DMS114 treated with DMSO at 0.1 percent for 48 hours (cell line): ENCODE results near the gene OSBP2.

ENCODE experiments used
- DNase-seq: peaks from one replicate; lab custom pipeline; 2025; ENCODE audit not compliant: unreplicated experiment; lab: John Stamatoyannopoulos, UW

OSBP2 gene

GRCh38 chr22:30802202-30803166 is 107.8 kb downstream of the OSBP2 start:
- peak; percentile 57 for DNase-seq

- DNase-seq = no peak
These were observed 109.0 kb downstream of the OSBP2 start for GRCh38 chr22:30803679-30804078.

DNA sequence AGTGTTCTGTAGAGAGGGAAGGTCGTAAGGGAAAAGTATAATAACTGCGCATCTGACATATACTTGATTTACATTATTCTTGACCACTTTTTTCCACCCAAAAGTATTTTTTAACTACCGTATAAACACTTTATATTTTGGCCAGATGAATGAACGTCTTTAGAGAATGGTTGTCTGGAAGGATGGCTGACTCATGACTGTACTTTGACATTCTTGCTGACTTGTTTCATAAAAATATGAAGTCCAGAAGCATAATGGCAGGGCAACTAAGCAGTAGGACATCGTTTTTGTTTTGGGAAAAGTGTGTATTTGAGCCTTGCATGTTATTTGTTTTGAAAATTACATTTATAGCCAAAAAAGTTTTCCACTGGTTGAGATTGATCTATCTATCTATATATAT is 110.0 kb downstream of the OSBP2 start:
- no peak for DNase-seq

- DNase-seq = no peak
These were observed 111.8 kb downstream of the OSBP2 start for GRCh38 chr22:30806391-30806861.

GRCh38 chr22:30809086-30809485 is 114.4 kb downstream of the OSBP2 start:
- no peak for DNase-seq

DNA sequence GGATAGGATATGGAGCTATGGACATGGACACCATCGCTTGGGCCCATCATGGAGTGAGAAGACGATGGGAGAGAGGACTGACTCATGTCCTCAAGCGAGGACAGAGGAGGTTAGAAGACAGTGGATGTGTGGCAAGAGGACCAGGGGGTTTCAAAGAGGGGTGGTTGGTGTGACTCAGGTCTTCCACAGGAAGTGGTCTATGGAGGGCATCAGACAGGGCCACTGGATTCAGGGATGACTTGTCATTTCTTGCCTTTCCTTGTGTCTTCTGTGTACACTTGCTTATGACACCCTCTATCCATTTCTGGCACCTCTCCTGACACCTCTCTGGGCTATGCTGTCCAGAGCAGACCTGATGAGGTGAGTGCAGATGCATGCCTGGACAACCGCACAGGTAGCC is 115.4 kb downstream of the OSBP2 start:
- no peak for DNase-seq

DNA sequence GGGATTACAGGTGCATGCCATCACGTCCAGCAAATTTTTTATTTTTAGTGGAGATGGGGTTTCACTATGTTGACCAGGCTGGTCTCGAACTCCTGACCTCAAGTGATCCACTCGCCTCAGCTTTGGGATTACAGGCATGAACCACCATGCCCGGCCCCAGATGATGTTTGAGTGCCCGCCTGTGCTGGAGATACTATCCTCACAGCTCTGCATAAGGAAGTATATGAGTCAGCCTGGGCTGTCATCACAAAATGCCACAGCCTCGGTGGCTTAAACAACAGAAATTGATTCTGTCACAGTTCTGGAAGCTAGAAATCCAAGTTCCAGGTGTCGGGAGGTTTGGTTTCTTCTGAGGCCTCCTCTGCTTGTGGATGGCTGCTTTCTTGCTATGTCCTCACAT is 119.3 kb downstream of the OSBP2 start:
- no peak for DNase-seq

DNA sequence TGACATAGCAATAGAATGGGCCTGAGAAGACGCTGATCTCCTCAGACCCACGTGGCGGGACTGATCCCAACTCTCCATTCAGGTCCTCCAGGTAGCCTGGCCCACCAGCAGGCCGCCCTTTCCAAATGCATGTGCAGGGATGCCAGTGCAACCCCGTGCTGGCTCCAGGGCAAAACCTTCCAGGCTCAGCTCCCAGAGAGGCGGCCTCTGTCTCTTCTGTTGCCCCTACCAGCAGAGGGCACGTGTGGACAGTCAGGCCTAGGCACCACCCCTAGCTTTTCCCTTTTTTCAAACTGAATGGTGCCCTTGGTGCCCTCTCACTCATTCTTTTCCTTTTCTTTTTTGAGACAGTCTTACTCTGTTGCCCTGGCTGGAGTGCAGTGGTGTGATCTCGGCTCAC is 121.7 kb downstream of the OSBP2 start:
- DNase-seq = no peak

- no peak for DNase-seq
These were observed 126.7 kb downstream of the OSBP2 start for GRCh38 chr22:30821381-30821780.

GRCh38 chr22:30821863-30822215 is 127.2 kb downstream of the OSBP2 start:
- no peak for DNase-seq

GRCh38 chr22:30822216-30823014 is 127.7 kb downstream of the OSBP2 start:
- no peak for DNase-seq

DNA sequence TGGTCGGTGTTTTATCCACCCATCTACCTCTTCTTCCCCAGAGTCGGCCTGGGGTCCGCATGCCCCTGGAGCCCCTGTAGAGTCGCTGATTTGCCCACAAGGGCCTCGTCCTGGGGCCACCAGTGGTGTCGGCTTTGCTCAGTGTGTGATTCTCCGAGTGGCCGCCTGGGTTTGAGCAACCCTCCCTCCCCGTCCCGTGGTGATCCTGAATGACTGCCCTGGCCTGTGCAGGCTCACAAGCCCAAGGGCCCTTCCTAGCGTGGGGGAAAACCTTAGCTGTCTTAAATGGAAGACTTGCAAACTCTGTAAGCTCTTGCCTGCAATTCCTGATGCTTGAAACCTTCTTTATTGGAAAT is 128.3 kb downstream of the OSBP2 start:
- no peak for DNase-seq

- DNase-seq = no peak
These were observed 129.4 kb downstream of the OSBP2 start for GRCh38 chr22:30824096-30824495.

GRCh38 chr22:30824711-30825110 is 130.0 kb downstream of the OSBP2 start:
- DNase-seq = no peak

- no peak for DNase-seq
These were observed 131.2 kb downstream of the OSBP2 start for GRCh38 chr22:30825711-30826505.

GRCh38 chr22:30826670-30827355 is 132.1 kb downstream of the OSBP2 start:
- no peak for DNase-seq

GRCh38 chr22:30827646-30828045 is 133.0 kb downstream of the OSBP2 start:
- no peak for DNase-seq

DNA sequence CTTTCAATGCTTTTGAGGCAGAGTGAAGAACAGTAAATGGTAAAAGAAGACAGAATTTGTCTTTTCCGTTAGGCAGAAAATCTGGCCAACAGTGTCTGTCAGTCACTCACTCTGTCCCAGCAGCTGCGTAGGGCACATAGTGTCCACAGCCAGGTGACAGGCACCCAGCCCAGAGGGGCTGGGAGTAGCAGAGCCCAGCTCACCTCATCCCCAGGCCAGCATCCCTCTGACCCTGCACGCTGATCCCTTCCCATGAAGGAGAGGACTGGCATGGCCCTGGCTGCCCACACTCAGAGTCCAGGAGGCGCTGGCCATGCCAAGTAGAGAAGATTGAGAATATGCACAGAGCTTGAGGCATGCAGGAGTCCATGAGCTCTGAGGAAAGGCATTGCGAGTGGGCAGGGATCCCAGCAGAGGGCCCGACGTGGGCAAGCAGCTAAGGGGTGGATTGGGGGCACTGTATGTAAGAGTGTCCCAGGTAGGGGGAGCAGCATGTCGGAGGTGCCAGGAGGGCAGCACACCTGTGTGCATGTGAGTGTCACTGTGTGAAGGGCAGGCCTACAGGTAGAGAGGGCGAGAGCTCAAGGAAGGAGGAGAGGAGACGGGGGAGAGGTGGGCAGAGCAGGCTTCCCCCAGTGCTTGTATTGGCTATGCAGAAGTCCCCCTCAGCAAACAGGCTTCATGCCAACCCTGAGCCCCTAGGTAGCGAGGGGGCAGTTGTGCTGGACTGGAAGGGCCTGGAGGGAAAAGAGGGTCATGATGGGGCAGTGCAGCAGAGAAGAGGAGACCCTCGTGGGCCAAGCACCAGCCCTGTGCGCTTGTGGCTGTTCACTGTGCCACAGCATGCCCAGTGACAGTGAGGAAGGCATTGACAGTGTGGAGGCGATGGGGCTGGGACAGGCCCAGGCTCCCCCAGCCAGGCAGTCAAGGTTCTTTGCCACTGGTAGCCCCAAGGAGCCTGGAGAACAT is 133.8 kb downstream of the OSBP2 start:
- no peak for DNase-seq

- DNase-seq = no peak
These were observed 135.4 kb downstream of the OSBP2 start for GRCh38 chr22:30829901-30830550.
